WTC11 (cell line): ENCODE measurements around the gene GPR157. TPM values are rescaled to one million over a fixed set of nuclear protein-coding genes. Genes with fewer than 3 reads are reported as not detected.
A peak's percentile ranks its signal among the peaks of the same experiment; 100 is the strongest.

ENCODE experiments used
- ATAC-seq: fragments of 200-7000 bp; cut with Tn5 transposase; 2 replicates; pipeline ENCODE4 v1.10.0; 2021; ENCODE audit warnings: mild to moderate bottlenecking, moderate library complexity
- CTCF ChIA-PET: fragments of 300-600 bp; sonication (Branson Sonifier 250); formaldehyde crosslinking; loops from one replicate; lab custom pipeline; 2021; ENCODE audit warnings: antibody characterized with exemption; lab: Charles Lee
- POLR2A ChIA-PET: fragments of 350-600 bp; sonication (Branson Sonifier 250); formaldehyde crosslinking; loops from one replicate; lab custom pipeline; 2021; ENCODE audit warnings: antibody characterized with exemption; lab: Charles Lee
- DNase-seq: peaks from one replicate; pipeline ENCODE4 v3.0.0; 2021; ENCODE audit warnings: low spot score
- H3K27ac Mint-ChIP-seq: 2 replicates; pipeline ENCODE4 v1.8.0; 2021; ENCODE audit warnings: mixed read lengths
- H3K27me3 Mint-ChIP-seq: 2 replicates; pipeline ENCODE4 v1.8.0; 2021; ENCODE audit warnings: low read depth, mild to moderate bottlenecking, moderate library complexity, mixed read lengths
- H3K36me3 Mint-ChIP-seq: 2 replicates; pipeline ENCODE4 v1.8.0; 2021; ENCODE audit warnings: mixed read lengths
- H3K4me1 Mint-ChIP-seq: 2 replicates; pipeline ENCODE4 v1.8.0; 2022; ENCODE audit warnings: mixed read lengths
- H3K4me3 Mint-ChIP-seq: 2 replicates; pipeline ENCODE4 v1.8.0; 2021; ENCODE audit warnings: mild to moderate bottlenecking, moderate library complexity, mixed read lengths
- H3K9me3 Mint-ChIP-seq: 2 replicates; pipeline ENCODE4 v1.8.0; 2021; ENCODE audit warnings: mixed read lengths
- ATF1 ChIP-seq: sonication (generic); formaldehyde crosslinking; IDR thresholded peaks from 2 replicates; pipeline ENCODE4 v1.8.1; 2023; ENCODE audit warnings: mild to moderate bottlenecking, moderate library complexity, missing genetic modification reagents
- CBFB ChIP-seq: sonication (generic); formaldehyde crosslinking; IDR thresholded peaks from 2 replicates; pipeline ENCODE4 v1.8.1; 2022; ENCODE audit warnings: mild to moderate bottlenecking, low read depth, missing genetic modification reagents
- FOXJ3 ChIP-seq: sonication (generic); formaldehyde crosslinking; IDR thresholded peaks from 2 replicates; pipeline ENCODE4 v1.9.0; 2021; ENCODE audit warnings: missing genetic modification reagents, mild to moderate bottlenecking, borderline replicate concordance
- NFYB ChIP-seq: sonication (generic); formaldehyde crosslinking; conservative IDR thresholded peaks from 2 replicates; pipeline ENCODE4 v1.8.0; 2022; ENCODE audit warnings: low read depth, missing genetic modification reagents
- NR1H2 ChIP-seq: sonication (generic); formaldehyde crosslinking; IDR thresholded peaks from 2 replicates; pipeline ENCODE4 v1.9.0; 2021; ENCODE audit warnings: mild to moderate bottlenecking, moderate library complexity, missing genetic modification reagents
- NR3C1 ChIP-seq: sonication (generic); formaldehyde crosslinking; conservative IDR thresholded peaks from 2 replicates; pipeline ENCODE4 v1.8.1; 2023; ENCODE audit warnings: low read depth, mild to moderate bottlenecking, missing genetic modification reagents
- RORB ChIP-seq: fragments of 250-450 bp; sonication (Bioruptor Pico); IDR thresholded peaks from 2 replicates; pipeline ENCODE4 v1.9.0; 2021; ENCODE audit warnings: mild to moderate bottlenecking
- SP1 ChIP-seq: sonication (generic); formaldehyde crosslinking; conservative IDR thresholded peaks from 2 replicates; pipeline ENCODE4 v1.8.1; 2022; ENCODE audit warnings: missing genetic modification reagents
- TEAD4 ChIP-seq: sonication (generic); formaldehyde crosslinking; IDR thresholded peaks from 2 replicates; pipeline ENCODE4 v1.8.0; 2022; ENCODE audit warnings: mild to moderate bottlenecking, missing genetic modification reagents
- ZNF138 ChIP-seq: sonication (generic); formaldehyde crosslinking; conservative IDR thresholded peaks from 2 replicates; pipeline ENCODE4 v1.8.1; 2022; ENCODE audit warnings: mild to moderate bottlenecking, moderate library complexity, missing genetic modification reagents
- ZNF317 ChIP-seq: sonication (generic); formaldehyde crosslinking; IDR thresholded peaks from 2 replicates; pipeline ENCODE4 v1.8.1; 2023; ENCODE audit warnings: low read depth, mild to moderate bottlenecking, moderate library complexity, missing genetic modification reagents, borderline replicate concordance
- ZNF423 ChIP-seq: fragments of 250-450 bp; sonication (Bioruptor Pico); IDR thresholded peaks from 2 replicates; pipeline ENCODE4 v2.1.2; 2022; ENCODE audit warnings: mild to moderate bottlenecking, moderate library complexity
- total RNA-seq: library from RNA; stranded (reverse); gene quantifications from 3 replicates; pipeline ENCODE4 v1.2.3, GENCODE V29; 2021
- TF ChIP-seq, protein P1 (sequence below): sonication (generic); formaldehyde crosslinking; IDR thresholded peaks from 2 replicates; pipeline ENCODE4 v1.8.0; 2023; ENCODE audit warnings: mild to moderate bottlenecking, missing genetic modification reagents
- TF ChIP-seq, protein P2 (sequence below): sonication (generic); formaldehyde crosslinking; IDR thresholded peaks from 2 replicates; pipeline ENCODE4 v1.8.1; 2023; ENCODE audit warnings: mild to moderate bottlenecking, missing genetic modification reagents, moderate library complexity
- TF ChIP-seq, protein P3 (sequence below): sonication (generic); formaldehyde crosslinking; IDR thresholded peaks from 2 replicates; pipeline ENCODE4 v1.8.0; 2022; ENCODE audit warnings: mild to moderate bottlenecking, missing genetic modification reagents
- TF ChIP-seq, protein P4 (sequence below): sonication (generic); formaldehyde crosslinking; IDR thresholded peaks from 2 replicates; pipeline ENCODE4 v1.8.1; 2022; ENCODE audit warnings: mild to moderate bottlenecking, moderate library complexity, missing genetic modification reagents
- TF ChIP-seq, protein P5 (sequence below): sonication (generic); formaldehyde crosslinking; IDR thresholded peaks from 2 replicates; pipeline ENCODE4 v1.8.1; 2023; ENCODE audit warnings: mild to moderate bottlenecking, moderate library complexity, missing genetic modification reagents
- TF ChIP-seq, protein P6 (sequence below): fragments of 250-450 bp; sonication (Bioruptor Pico); conservative IDR thresholded peaks from 2 replicates; pipeline ENCODE4 v1.9.0; 2021; ENCODE audit warnings: mild to moderate bottlenecking
- TF ChIP-seq, protein P7 (sequence below): sonication (generic); formaldehyde crosslinking; IDR thresholded peaks from 2 replicates; pipeline ENCODE4 v1.8.1; 2023; ENCODE audit warnings: mild to moderate bottlenecking, missing genetic modification reagents
- TF ChIP-seq, protein P8 (sequence below): fragments of 250-450 bp; sonication (Bioruptor Pico); IDR thresholded peaks from 2 replicates; pipeline ENCODE4 v1.9.0; 2021; ENCODE audit warnings: mild to moderate bottlenecking
- TF ChIP-seq, protein P9 (sequence below): sonication (generic); formaldehyde crosslinking; IDR thresholded peaks from 2 replicates; pipeline ENCODE4 v1.8.1; 2022; ENCODE audit warnings: mild to moderate bottlenecking, missing genetic modification reagents, moderate library complexity, borderline replicate concordance
- TF ChIP-seq, protein P10 (sequence below): fragments of 250-450 bp; sonication (Bioruptor Pico); IDR thresholded peaks from 2 replicates; pipeline ENCODE4 v2.1.2; 2022; ENCODE audit warnings: mild to moderate bottlenecking, moderate library complexity

The GPR157 gene
- total RNA-seq, 1 experiment from 2014 or later: 6.0 TPM

DNA sequence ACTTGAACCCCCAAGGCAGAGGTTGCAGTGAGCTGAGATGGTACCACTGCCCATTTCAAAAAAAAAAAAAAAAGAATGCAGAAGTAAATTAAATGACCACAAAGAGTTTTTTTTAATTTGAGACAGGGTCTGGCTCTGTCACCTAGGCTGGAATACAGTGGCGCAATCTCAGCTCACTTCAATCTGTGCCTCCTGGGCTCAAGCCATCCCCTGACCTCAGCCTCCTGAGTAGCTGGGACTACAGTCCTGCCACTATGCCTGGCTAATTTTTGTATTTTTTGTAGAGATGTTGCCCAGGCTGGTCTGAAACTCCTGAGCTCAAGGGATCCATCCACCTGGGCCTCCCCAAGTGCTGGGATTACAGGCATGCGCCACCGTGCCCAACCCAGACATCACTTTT, 20.2 kb upstream of the GPR157 start (continued):
- TF ChIP-seq, protein P1, sequence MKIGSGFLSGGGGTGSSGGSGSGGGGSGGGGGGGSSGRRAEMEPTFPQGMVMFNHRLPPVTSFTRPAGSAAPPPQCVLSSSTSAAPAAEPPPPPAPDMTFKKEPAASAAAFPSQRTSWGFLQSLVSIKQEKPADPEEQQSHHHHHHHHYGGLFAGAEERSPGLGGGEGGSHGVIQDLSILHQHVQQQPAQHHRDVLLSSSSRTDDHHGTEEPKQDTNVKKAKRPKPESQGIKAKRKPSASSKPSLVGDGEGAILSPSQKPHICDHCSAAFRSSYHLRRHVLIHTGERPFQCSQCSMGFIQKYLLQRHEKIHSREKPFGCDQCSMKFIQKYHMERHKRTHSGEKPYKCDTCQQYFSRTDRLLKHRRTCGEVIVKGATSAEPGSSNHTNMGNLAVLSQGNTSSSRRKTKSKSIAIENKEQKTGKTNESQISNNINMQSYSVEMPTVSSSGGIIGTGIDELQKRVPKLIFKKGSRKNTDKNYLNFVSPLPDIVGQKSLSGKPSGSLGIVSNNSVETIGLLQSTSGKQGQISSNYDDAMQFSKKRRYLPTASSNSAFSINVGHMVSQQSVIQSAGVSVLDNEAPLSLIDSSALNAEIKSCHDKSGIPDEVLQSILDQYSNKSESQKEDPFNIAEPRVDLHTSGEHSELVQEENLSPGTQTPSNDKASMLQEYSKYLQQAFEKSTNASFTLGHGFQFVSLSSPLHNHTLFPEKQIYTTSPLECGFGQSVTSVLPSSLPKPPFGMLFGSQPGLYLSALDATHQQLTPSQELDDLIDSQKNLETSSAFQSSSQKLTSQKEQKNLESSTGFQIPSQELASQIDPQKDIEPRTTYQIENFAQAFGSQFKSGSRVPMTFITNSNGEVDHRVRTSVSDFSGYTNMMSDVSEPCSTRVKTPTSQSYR: no peak
- TF ChIP-seq, protein P2, sequence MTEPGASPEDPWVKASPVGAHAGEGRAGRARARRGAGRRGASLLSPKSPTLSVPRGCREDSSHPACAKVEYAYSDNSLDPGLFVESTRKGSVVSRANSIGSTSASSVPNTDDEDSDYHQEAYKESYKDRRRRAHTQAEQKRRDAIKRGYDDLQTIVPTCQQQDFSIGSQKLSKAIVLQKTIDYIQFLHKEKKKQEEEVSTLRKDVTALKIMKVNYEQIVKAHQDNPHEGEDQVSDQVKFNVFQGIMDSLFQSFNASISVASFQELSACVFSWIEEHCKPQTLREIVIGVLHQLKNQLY (CRISPR knock-in tag): no peak
- TF ChIP-seq RORB (CRISPR knock-in tag) (no peak), SP1 (CRISPR knock-in tag) (no peak), NR3C1 (no peak), NFYB (CRISPR knock-in tag) (no peak)
- TF ChIP-seq, protein P3, sequence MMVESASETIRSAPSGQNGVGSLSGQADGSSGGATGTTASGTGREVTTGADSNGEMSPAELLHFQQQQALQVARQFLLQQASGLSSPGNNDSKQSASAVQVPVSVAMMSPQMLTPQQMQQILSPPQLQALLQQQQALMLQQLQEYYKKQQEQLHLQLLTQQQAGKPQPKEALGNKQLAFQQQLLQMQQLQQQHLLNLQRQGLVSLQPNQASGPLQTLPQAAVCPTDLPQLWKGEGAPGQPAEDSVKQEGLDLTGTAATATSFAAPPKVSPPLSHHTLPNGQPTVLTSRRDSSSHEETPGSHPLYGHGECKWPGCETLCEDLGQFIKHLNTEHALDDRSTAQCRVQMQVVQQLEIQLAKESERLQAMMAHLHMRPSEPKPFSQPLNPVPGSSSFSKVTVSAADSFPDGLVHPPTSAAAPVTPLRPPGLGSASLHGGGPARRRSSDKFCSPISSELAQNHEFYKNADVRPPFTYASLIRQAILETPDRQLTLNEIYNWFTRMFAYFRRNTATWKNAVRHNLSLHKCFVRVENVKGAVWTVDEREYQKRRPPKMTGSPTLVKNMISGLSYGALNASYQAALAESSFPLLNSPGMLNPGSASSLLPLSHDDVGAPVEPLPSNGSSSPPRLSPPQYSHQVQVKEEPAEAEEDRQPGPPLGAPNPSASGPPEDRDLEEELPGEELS (CRISPR knock-in tag): no peak
- TF ChIP-seq, protein P4, sequence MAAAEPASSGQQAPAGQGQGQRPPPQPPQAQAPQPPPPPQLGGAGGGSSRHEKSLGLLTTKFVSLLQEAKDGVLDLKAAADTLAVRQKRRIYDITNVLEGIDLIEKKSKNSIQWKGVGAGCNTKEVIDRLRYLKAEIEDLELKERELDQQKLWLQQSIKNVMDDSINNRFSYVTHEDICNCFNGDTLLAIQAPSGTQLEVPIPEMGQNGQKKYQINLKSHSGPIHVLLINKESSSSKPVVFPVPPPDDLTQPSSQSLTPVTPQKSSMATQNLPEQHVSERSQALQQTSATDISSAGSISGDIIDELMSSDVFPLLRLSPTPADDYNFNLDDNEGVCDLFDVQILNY (CRISPR knock-in tag): no peak

DNA sequence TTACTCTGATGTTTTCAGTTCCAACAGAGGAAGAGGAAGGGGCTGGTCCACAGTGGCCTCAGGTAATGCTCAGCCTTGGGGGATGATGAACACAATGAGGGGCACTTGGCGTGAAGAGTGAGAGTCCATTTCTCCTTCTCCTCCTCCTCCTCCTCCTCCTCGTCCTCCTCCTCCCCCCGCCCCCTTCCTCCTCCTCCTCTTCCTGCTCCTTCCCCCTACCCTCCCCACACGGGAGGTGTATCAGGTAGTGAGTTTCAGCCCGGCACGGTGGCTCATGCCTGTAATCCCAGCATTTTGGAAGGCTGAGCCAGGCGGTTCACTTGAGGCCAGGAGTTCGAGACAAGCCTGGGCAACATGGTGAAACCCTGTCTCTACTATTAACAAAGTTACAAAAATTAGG, 17.3 kb upstream of the GPR157 start:
- H3K9me3 Mint-ChIP-seq: no peaks in the 10 kb centered on the region
- CTCF ChIA-PET: interaction anchor here (1.2 to 1.3 kb wide), 2 partner anchors 35 to 50 kb away, joined by 5 to 7 read pairs; no protein-coding TSS in a partner anchor
- TF ChIP-seq ATF1 (CRISPR knock-in tag) (no peak), ZNF138 (no peak), FOXJ3 (CRISPR knock-in tag) (no peak), CBFB (CRISPR knock-in tag) (no peak), NR1H2 (CRISPR knock-in tag) (no peak), ZNF423 (CRISPR knock-in tag) (no peak), TEAD4 (CRISPR knock-in tag) (no peak), ZNF317 (CRISPR knock-in tag) (no peak)
- TF ChIP-seq, protein P5, sequence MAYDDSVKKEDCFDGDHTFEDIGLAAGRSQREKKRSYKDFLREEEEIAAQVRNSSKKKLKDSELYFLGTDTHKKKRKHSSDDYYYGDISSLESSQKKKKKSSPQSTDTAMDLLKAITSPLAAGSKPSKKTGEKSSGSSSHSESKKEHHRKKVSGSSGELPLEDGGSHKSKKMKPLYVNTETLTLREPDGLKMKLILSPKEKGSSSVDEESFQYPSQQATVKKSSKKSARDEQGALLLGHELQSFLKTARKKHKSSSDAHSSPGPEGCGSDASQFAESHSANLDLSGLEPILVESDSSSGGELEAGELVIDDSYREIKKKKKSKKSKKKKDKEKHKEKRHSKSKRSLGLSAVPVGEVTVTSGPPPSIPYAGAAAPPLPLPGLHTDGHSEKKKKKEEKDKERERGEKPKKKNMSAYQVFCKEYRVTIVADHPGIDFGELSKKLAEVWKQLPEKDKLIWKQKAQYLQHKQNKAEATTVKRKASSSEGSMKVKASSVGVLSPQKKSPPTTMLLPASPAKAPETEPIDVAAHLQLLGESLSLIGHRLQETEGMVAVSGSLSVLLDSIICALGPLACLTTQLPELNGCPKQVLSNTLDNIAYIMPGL (CRISPR knock-in tag): no peak
- TF ChIP-seq, protein P6, sequence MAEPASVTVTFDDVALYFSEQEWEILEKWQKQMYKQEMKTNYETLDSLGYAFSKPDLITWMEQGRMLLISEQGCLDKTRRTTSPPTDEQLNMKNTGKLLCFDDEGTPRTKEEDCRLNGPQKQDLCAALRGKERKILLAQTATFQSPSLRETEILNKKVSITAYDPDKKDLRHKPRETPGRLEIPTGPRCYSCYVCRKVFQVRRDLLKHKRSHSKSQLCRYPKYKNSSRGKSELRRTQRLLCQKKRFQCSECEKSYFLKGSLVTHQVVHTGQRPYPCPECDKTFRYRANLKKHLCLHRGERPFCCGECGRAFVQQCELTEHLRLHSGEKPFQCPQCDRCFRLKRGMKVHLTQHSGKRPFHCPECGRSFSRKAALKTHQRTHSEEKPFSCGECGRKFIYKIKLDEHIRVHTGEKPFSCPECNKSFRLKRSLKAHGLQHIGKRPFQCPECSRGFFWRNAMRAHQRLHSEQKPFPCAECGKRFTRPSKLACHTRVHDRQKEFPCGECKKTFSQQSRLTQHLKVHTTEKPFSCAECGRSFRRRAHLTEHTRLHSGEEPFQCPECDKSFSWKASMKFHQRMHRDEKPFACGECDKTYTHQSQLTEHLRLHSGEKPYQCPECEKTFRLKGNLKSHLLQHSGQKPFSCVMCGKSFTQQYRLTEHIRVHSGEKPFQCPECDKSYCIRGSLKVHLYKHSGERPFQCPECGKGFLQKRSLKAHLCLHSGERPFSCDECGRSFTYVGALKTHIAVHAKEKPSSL: no peak
- TF ChIP-seq, protein P7, sequence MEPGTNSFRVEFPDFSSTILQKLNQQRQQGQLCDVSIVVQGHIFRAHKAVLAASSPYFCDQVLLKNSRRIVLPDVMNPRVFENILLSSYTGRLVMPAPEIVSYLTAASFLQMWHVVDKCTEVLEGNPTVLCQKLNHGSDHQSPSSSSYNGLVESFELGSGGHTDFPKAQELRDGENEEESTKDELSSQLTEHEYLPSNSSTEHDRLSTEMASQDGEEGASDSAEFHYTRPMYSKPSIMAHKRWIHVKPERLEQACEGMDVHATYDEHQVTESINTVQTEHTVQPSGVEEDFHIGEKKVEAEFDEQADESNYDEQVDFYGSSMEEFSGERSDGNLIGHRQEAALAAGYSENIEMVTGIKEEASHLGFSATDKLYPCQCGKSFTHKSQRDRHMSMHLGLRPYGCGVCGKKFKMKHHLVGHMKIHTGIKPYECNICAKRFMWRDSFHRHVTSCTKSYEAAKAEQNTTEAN (CRISPR knock-in tag): no peak
- TF ChIP-seq, protein P8, sequence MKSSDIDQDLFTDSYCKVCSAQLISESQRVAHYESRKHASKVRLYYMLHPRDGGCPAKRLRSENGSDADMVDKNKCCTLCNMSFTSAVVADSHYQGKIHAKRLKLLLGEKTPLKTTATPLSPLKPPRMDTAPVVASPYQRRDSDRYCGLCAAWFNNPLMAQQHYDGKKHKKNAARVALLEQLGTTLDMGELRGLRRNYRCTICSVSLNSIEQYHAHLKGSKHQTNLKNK (CRISPR knock-in tag): no peak
- TF ChIP-seq, protein P9, sequence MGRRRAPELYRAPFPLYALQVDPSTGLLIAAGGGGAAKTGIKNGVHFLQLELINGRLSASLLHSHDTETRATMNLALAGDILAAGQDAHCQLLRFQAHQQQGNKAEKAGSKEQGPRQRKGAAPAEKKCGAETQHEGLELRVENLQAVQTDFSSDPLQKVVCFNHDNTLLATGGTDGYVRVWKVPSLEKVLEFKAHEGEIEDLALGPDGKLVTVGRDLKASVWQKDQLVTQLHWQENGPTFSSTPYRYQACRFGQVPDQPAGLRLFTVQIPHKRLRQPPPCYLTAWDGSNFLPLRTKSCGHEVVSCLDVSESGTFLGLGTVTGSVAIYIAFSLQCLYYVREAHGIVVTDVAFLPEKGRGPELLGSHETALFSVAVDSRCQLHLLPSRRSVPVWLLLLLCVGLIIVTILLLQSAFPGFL (CRISPR knock-in tag): no peak
- TF ChIP-seq, protein P10, sequence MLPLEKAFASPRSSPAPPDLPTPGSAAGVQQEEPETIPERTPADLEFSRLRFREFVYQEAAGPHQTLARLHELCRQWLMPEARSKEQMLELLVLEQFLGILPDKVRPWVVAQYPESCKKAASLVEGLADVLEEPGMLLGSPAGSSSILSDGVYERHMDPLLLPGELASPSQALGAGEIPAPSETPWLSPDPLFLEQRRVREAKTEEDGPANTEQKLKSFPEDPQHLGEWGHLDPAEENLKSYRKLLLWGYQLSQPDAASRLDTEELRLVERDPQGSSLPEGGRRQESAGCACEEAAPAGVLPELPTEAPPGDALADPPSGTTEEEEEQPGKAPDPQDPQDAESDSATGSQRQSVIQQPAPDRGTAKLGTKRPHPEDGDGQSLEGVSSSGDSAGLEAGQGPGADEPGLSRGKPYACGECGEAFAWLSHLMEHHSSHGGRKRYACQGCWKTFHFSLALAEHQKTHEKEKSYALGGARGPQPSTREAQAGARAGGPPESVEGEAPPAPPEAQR: no peak

More for the DNA sequence above, 17.3 kb upstream of the GPR157 start:
- H3K4me3 Mint-ChIP-seq: no peak overlapping the region
- peak overlapping the region; percentile 79 for H3K27ac Mint-ChIP-seq
- H3K36me3 Mint-ChIP-seq: peaks cover 15% of the 10 kb centered on the region
- no peak for ATAC-seq
- POLR2A ChIA-PET: no interaction called here
- no peak for DNase-seq
- no peaks in the 10 kb centered on the region for H3K27me3 Mint-ChIP-seq
- peaks cover 7% of the 10 kb centered on the region; the same call in 1 of the 2 replicates for H3K4me1 Mint-ChIP-seq
